Amniotic epithelial cell (primary cell): ENCODE results near the gene HEXIM1.
A peak's percentile ranks its signal among the peaks of the same experiment; 100 is the strongest.

ENCODE experiments used
- DNase-seq: peaks from one replicate; pipeline ENCODE4 v3.0.0-alpha.2; 2010; ENCODE audit warnings: low read depth

HEXIM1 gene

GRCh38 chr17:45130681-45131615 lies 17.3 kb upstream of the HEXIM1 start:
- no peak for DNase-seq

GRCh38 chr17:45131616-45132319 lies 16.5 kb upstream of the HEXIM1 start:
- no peak for DNase-seq

- no peak for DNase-seq
Measured at GRCh38 chr17:45132320-45132571, 16.0 kb upstream of the HEXIM1 start, which contains the start of gene PLCD3. PLCD3 (minus strand) TSS chr17:45132515; CDS start chr17:45132410, 105 bp downstream.

GRCh38 chr17:45132572-45133463 lies 15.5 kb upstream of the HEXIM1 start:
- peak; percentile 68 for DNase-seq

- peak; percentile 94 for DNase-seq
Measured at GRCh38 chr17:45135192-45135977, 12.9 kb upstream of the HEXIM1 start, which contains the start of gene ACBD4. ACBD4 (plus strand) TSS chr17:45135687; CDS start chr17:45136145, 458 bp downstream.

- DNase-seq = no peak
Measured at GRCh38 chr17:45135978-45136791, 12.1 kb upstream of the HEXIM1 start.

- DNase-seq = no peak
Measured at GRCh38 chr17:45136846-45137560, 11.3 kb upstream of the HEXIM1 start.

GRCh38 chr17:45137561-45138305 lies 10.5 kb upstream of the HEXIM1 start:
- DNase-seq = no peak

- DNase-seq = no peak
Measured at GRCh38 chr17:45138911-45139532, 9.3 kb upstream of the HEXIM1 start.

GRCh38 chr17:45139533-45139920 lies 8.7 kb upstream of the HEXIM1 start:
- DNase-seq = no peak

- DNase-seq = no peak
Measured at GRCh38 chr17:45143094-45143670, 5.1 kb upstream of the HEXIM1 start.

GRCh38 chr17:45143767-45144198 lies 4.5 kb upstream of the HEXIM1 start:
- peak; percentile 86 for DNase-seq

- DNase-seq = no peak
Measured at GRCh38 chr17:45144199-45145034, 3.9 kb upstream of the HEXIM1 start.

GRCh38 chr17:45145035-45145389 lies 3.3 kb upstream of the HEXIM1 start:
- no peak for DNase-seq

- no peak for DNase-seq
Measured at GRCh38 chr17:45146166-45146565, 2.1 kb upstream of the HEXIM1 start.

GRCh38 chr17:45146592-45146889 lies 1.7 kb upstream of the HEXIM1 start:
- DNase-seq = no peak

- DNase-seq = peak; percentile 95
Measured at GRCh38 chr17:45146890-45147580, 1.2 kb upstream of the HEXIM1 start.
